Lower lobe of right lung (tissue), 2 donors: ENCODE results near the gene ACTL10. TPM values are rescaled to one million over a fixed set of nuclear protein-coding genes. Genes with fewer than 3 reads are reported as not detected.

Experiments
- ATAC-seq, 2 donors: fragments of 200-7000 bp; cut with Tn5 transposase; one replicate each; pipeline ENCODE4 v1.9.1; 2020 to 2022; ENCODE audit warnings: mild to moderate bottlenecking in 2 of 2, moderate library complexity in 2 of 2
- DNase-seq: peaks from one replicate; pipeline ENCODE4 v3.0.0-alpha.2; 2020
- H3K27ac ChIP-seq: fragments of 200-600 bp; one replicate; pipeline ENCODE4 v1.8.0; 2022
- H3K27me3 ChIP-seq: fragments of 200-600 bp; one replicate; pipeline ENCODE4 v1.8.0; 2022; ENCODE audit warnings: low read depth
- H3K36me3 ChIP-seq: fragments of 200-600 bp; one replicate; pipeline ENCODE4 v1.8.0; 2022; ENCODE audit warnings: mild to moderate bottlenecking
- H3K4me1 ChIP-seq: fragments of 200-600 bp; one replicate; pipeline ENCODE4 v1.8.0; 2022
- H3K4me3 ChIP-seq: fragments of 200-600 bp; one replicate; pipeline ENCODE4 v1.8.0; 2022; ENCODE audit warnings: mild to moderate bottlenecking
- H3K9me3 ChIP-seq: fragments of 200-600 bp; one replicate; pipeline ENCODE4 v1.8.0; 2022
- intact Hi-C: fragments of 100-400 bp; cut with DNase I; formaldehyde crosslinking; loops from one replicate; pipeline ENCODE4 v1.11.0; 2022
- total RNA-seq: library from RNA; stranded (reverse); fragmentation: NEBNext Ultra II Directional; extraction: Animal tissue kit (Norgen Biotek cat#: 25700); gene quantifications from one replicate; pipeline ENCODE4 v1.2.1, GENCODE V29; 2021
- TF ChIP-seq, protein P1 (sequence below): fragments of 200-600 bp; IDR thresholded peaks from one replicate; pipeline ENCODE4 v1.8.0; 2022; ENCODE audit warnings: antibody characterized with exemption, mild to moderate bottlenecking
- donor health status: DM: no; HTN: yes; CAD: no; lungs with severe emphysema.

The ACTL10 gene
- total RNA-seq, 1 donor from 2014 or later, result 1.3 TPM

DNA sequence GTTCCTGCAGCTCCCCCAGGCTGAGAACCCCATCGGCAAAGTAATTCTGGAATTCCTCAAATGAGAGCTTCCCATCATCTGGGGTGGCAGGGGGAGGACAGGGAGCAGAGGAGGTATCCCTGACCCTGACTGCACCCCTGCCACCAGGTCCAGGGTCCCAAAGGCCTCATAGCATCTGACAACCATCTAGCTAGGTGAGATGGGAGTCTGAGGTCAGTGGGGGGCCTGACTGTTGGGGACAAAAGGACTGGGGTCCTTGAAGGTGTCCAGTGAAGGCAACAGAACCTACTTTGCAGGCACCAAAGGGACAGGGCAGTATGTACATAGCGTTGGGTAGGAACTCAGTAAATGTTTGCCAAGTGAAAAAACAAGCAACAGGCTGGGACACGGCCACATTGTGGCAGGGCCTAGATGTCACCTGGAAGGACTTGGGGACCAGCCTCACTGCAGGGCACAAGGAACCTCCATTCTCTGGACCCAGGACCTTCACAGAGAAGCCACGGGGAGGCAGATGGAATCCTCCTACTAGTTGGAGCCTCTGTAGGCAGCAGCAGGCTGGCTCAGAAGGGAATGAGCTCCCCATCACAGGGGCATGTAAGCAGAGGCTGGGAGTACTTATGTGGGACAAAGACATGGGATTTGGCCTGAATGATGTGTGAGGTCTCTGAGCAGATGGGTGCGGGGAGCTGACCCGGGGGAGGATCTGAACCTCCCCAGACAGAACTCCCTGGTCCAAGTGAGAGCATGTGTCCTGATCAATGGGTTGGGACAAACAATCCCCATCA lies 4.2 kb downstream of the ACTL10 start:
- Histone ChIP-seq H3K4me3 (no peak overlapping the region), H3K27me3 (no peaks in the 10 kb centered on the region), H3K36me3 (peaks cover 15% of the 10 kb centered on the region), H3K9me3 (no peaks in the 10 kb centered on the region), H3K4me1 (peaks cover 55% of the 10 kb centered on the region), H3K27ac (no peak overlapping the region)
- ATAC-seq (no peak), DNase-seq (no peak)
- intact Hi-C loops, result no loop called here
- TF ChIP-seq, protein P1, sequence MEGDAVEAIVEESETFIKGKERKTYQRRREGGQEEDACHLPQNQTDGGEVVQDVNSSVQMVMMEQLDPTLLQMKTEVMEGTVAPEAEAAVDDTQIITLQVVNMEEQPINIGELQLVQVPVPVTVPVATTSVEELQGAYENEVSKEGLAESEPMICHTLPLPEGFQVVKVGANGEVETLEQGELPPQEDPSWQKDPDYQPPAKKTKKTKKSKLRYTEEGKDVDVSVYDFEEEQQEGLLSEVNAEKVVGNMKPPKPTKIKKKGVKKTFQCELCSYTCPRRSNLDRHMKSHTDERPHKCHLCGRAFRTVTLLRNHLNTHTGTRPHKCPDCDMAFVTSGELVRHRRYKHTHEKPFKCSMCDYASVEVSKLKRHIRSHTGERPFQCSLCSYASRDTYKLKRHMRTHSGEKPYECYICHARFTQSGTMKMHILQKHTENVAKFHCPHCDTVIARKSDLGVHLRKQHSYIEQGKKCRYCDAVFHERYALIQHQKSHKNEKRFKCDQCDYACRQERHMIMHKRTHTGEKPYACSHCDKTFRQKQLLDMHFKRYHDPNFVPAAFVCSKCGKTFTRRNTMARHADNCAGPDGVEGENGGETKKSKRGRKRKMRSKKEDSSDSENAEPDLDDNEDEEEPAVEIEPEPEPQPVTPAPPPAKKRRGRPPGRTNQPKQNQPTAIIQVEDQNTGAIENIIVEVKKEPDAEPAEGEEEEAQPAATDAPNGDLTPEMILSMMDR, result no peak

DNA sequence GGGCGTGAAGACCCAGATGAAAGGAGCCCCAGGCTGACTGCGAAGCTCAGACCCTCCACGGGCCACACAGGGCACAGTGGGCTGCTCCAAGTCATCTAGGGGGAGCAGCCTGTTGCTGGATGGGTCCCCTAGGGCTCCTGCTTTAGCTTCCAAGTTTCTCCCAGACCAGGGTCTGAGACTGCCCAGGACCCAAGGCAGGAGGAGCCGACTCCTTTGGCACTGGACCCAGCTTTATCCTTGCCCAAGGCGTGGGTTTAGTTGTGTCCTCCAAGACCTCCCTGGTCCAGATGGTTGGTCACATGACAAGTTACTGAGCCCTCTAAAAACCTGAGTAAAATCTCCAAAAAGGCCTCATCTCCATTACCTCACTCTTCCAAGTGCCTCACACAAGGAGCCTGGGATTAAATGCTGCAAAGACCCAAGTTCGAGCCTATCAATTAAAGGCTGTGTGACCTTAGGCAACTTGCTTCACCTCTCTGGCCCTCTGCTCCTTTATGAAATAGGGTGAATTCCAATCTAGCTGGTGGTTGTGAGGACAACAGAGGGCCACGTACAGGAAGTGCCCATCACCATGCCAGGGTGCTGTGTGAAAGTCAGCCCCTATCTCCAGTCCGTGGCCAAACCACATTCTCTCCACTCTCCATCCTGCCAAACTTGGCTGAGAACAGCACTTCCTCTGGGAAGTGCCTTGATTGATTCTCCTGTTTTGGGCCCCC lies 5.0 kb downstream of the ACTL10 start:
- H3K27me3 ChIP-seq, result no peaks in the 10 kb centered on the region
- peaks cover 15% of the 10 kb centered on the region for H3K36me3 ChIP-seq
- intact Hi-C loops, result no loop called here
- no peak for ATAC-seq
- no peak overlapping the region for H3K27ac ChIP-seq
- peaks cover 54% of the 10 kb centered on the region for H3K4me1 ChIP-seq
- H3K9me3 ChIP-seq, result no peaks in the 10 kb centered on the region
- no peak for DNase-seq
- TF ChIP-seq, protein P1, result no peak
- H3K4me3 ChIP-seq, result peak overlapping the region; percentile 67

DNA sequence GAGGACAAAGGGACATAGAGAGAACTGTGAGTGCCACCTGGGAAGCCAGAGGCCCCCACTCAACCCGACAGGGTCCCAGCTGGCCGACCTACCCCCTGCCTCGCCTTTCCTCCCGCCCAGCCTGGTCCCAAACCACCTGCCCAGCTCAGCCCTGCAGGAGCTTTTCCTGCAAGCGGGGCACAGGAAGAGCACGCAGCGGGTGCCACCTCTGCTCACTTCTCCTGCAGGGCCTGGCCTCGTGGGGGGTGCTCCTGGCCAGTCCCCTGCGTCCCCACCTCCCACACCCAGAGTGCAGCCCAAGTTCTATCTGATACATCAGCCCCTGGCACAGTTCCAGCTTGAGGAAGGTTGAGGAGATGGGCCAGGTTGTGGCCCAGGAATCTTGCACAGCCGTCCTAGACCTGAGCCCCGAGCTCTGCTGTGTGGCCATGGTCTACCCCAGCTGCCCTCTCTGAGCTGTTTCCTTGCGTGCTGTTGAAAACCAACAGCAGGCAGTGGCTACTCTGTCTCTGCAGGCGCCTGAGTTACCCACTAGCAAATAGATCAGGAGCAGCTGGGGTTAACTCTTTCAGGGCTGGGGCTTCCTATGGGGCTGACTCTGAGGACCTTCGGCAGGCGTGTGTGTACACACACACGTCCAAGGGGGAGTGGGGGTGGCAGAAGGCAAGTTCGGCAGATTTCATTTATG lies 5.8 kb downstream of the ACTL10 start:
- DNase-seq, result no peak
- Histone ChIP-seq H3K4me1 (peaks cover 47% of the 10 kb centered on the region), H3K36me3 (peaks cover 15% of the 10 kb centered on the region), H3K27me3 (no peaks in the 10 kb centered on the region), H3K27ac (no peak overlapping the region), H3K9me3 (no peaks in the 10 kb centered on the region), H3K4me3 (peak overlapping the region; percentile 67)
- no peak for ATAC-seq
- intact Hi-C loops, result no loop called here
- TF ChIP-seq, protein P1, result no peak

DNA sequence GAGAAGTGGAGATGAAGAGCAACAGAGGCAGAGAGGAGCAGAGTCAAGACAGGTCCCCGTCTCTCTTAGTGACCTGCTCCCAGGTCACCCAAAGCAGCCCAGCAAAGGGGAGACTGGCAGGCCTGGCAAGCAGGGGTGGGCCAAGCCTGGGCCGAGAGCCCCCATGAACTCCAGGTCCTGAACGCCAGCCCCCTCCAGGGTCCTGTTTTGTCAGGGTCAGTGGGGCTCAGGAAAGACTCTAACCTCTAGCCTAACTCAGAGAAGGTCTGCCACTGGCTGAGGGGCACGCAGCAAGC lies 6.3 kb downstream of the ACTL10 start:
- Histone ChIP-seq H3K4me1 (peaks cover 42% of the 10 kb centered on the region), H3K36me3 (peaks cover 15% of the 10 kb centered on the region), H3K27ac (peak overlapping the region; percentile 83), H3K27me3 (no peaks in the 10 kb centered on the region), H3K4me3 (peak overlapping the region; percentile 67), H3K9me3 (no peaks in the 10 kb centered on the region)
- TF ChIP-seq, protein P1, result no peak
- ATAC-seq (no peak), DNase-seq (no peak)
- intact Hi-C loops, result no loop called here

DNA sequence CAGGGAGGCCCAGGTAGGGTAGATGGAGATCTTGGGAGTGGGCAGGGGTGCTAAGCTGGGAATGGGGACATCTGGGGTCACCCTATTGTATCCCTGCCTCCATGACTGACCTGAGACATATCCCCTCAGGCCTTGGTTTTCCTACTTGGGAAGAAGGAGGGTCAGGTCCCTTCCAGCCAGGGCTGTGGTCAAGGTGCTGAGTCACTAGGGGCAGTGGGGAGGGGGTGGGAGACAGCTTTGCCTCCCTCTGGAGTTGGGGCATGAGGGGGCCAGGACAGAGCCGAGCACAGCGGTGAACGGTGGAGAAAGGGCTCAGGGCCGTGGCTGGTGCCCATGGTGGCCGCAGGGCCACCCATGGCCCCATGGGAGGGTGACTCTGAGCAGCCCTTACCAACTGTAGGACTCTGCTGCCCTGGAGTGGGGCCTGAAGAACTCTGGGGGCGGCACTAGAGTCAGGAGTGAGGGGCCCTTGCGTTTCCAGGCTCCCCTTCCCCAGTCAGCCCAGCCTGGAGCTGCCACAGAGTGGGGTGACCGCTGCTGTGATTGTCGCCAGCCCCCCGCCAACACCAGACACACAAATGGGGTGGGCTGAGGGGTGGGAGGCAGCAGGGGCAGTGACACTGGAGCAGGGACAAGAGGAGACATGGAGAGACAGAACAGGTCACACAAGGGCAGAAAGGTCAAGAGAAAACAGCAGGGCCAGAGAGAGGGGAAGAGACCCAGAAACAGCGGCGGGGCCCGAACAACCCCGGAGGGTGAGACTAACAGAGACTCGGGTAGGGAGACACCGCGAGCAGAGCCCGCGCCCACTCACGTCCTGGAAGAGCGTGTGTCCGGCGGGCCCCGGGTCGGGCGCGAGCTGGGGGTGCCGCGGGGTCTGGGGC lies 6.9 kb downstream of the ACTL10 start:
- peak overlapping the region; percentile 67 for H3K4me3 ChIP-seq
- ATAC-seq, result peak; percentile 4 to 20
- intact Hi-C loops, result no loop called here

More for the DNA sequence above, 6.9 kb downstream of the ACTL10 start:
- Histone ChIP-seq H3K27me3 (no peaks in the 10 kb centered on the region), H3K4me1 (peaks cover 36% of the 10 kb centered on the region), H3K36me3 (peaks cover 13% of the 10 kb centered on the region), H3K27ac (peak overlapping the region; percentile 83), H3K9me3 (no peaks in the 10 kb centered on the region)
- DNase-seq, result peak; percentile 70
- TF ChIP-seq, protein P1, result no peak
